Measurements from ENCODE around the gene TMEM273. TPM values are rescaled to one million over a fixed set of nuclear protein-coding genes. Genes with fewer than 3 reads are reported as not detected.

Gene TMEM273
- polyA plus RNA-seq, 1 donor (not counting 4 experiments of a cell fraction or from before 2014, with no cell fraction given) = not detected

GRCh38 chr10:49110684-49111319 is 77.4 kb downstream of the TMEM273 start:
- Histone ChIP-seq H3K27ac (ENCODE audit: control insufficient read depth, insufficient read depth, low read length) (no peak overlapping the region), H3K27me3 (ENCODE audit: control insufficient read depth, extremely low read depth, insufficient read depth, low read length) (peaks cover 28% of the 10 kb centered on the region), H3K4me2 (ENCODE audit: control insufficient read depth, extremely low read depth, insufficient read depth, low read depth, low read length) (no peak overlapping the region), H3K9ac (ENCODE audit: control insufficient read depth, extremely low read depth, insufficient read depth, low read length) (no peak overlapping the region), H3K9me1 (ENCODE audit: control insufficient read depth, extremely low read depth, insufficient read depth, low read length) (no peaks in the 10 kb centered on the region), H3K4me1 (ENCODE audit: control insufficient read depth, extremely low read depth, insufficient read depth, low read length) (no peaks in the 10 kb centered on the region), H3K36me3 (ENCODE audit: control insufficient read depth in 2 of 2, extremely low read depth in 1 of 2, insufficient read depth in 2 of 2, low read length in 2 of 2) (no peaks in the 10 kb centered on the region), H3K4me3 (ENCODE audit: control insufficient read depth in 2 of 3, extremely low read depth in 1 of 3, insufficient read depth in 2 of 3, low read depth in 1 of 3, low read length in 3 of 3) (no peak overlapping the region), H4K20me1 (ENCODE audit: control insufficient read depth, extremely low read depth, insufficient read depth, low read length) (no peaks in the 10 kb centered on the region), H3K79me2 (ENCODE audit: control insufficient read depth, insufficient read depth, low read length) (no peaks in the 10 kb centered on the region), H3K9me3 (ENCODE audit: control insufficient read depth, low read depth, low read length) (no peaks in the 10 kb centered on the region), H2AFZ (ENCODE audit: control insufficient read depth, low read length) (no peak overlapping the region)
- TF ChIP-seq CTCF (optimal IDR thresholded peaks at IDR 0.05 in 1 of 3, IDR thresholded peaks at IDR 0.05 in 1 of 3, conservative IDR thresholded peaks at IDR 0.05 in 1 of 3; ENCODE audit: extremely low read depth in 1 of 3, insufficient read depth in 2 of 3, low read length in 3 of 3) (no peak), EZH2 (IDR thresholded peaks at IDR 0.05; ENCODE audit: low read length) (no peak)
- FAIRE-seq = no peak
- dilution Hi-C loops (cut with MboI; ENCODE audit: extremely low pct_ligation_motif_present, low sequenced_read_pairs) = no loop called here
- no peak for DNase-seq (ENCODE audit: low read depth, low spot score)

GRCh38 chr10:49109669-49110340 is 78.4 kb downstream of the TMEM273 start:
- no peaks in the 10 kb centered on the region for H3K9me3 ChIP-seq (ENCODE audit: control insufficient read depth, low read depth, low read length)
- no peaks in the 10 kb centered on the region for H3K36me3 ChIP-seq (ENCODE audit: control insufficient read depth in 2 of 2, extremely low read depth in 1 of 2, insufficient read depth in 2 of 2, low read length in 2 of 2)
- no peaks in the 10 kb centered on the region for H3K79me2 ChIP-seq (ENCODE audit: control insufficient read depth, insufficient read depth, low read length)
- H3K4me1 ChIP-seq (ENCODE audit: control insufficient read depth, extremely low read depth, insufficient read depth, low read length) = no peaks in the 10 kb centered on the region
- DNase-seq (ENCODE audit: low read depth, low spot score) (no peak), FAIRE-seq (no peak)
- no peak overlapping the region for H2AFZ ChIP-seq (ENCODE audit: control insufficient read depth, low read length)
- dilution Hi-C loops (cut with MboI; ENCODE audit: extremely low pct_ligation_motif_present, low sequenced_read_pairs) = no loop called here
- no peak overlapping the region for H3K27ac ChIP-seq (ENCODE audit: control insufficient read depth, insufficient read depth, low read length)
- TF ChIP-seq CTCF (optimal IDR thresholded peaks at IDR 0.05 in 1 of 3, IDR thresholded peaks at IDR 0.05 in 1 of 3, conservative IDR thresholded peaks at IDR 0.05 in 1 of 3; ENCODE audit: extremely low read depth in 1 of 3, insufficient read depth in 2 of 3, low read length in 3 of 3) = no peak
- TF ChIP-seq EZH2 (IDR thresholded peaks at IDR 0.05; ENCODE audit: low read length) = no peak
- H3K4me2 ChIP-seq (ENCODE audit: control insufficient read depth, extremely low read depth, insufficient read depth, low read depth, low read length) = no peak overlapping the region
- H4K20me1 ChIP-seq (ENCODE audit: control insufficient read depth, extremely low read depth, insufficient read depth, low read length) = no peaks in the 10 kb centered on the region
- H3K9me1 ChIP-seq (ENCODE audit: control insufficient read depth, extremely low read depth, insufficient read depth, low read length) = no peaks in the 10 kb centered on the region
- H3K9ac ChIP-seq (ENCODE audit: control insufficient read depth, extremely low read depth, insufficient read depth, low read length) = no peak overlapping the region
- peaks cover 21% of the 10 kb centered on the region for H3K27me3 ChIP-seq (ENCODE audit: control insufficient read depth, extremely low read depth, insufficient read depth, low read length)
- no peak overlapping the region for H3K4me3 ChIP-seq (ENCODE audit: control insufficient read depth in 2 of 3, extremely low read depth in 1 of 3, insufficient read depth in 2 of 3, low read depth in 1 of 3, low read length in 3 of 3)

All from keratinocyte (primary cell).